H1 (cell line): ENCODE results near the gene ZNF334. TPM values are rescaled to one million over a fixed set of nuclear protein-coding genes. Genes with fewer than 3 reads are reported as not detected.

Source experiments
- CTCF ChIA-PET: fragments of 300-600 bp; sonication (Branson Sonifier 250); formaldehyde crosslinking; loops from one replicate; lab custom pipeline; 2021; ENCODE audit not compliant: partially characterized antibody; lab: Charles Lee
- POLR2A ChIA-PET: fragments of 300-600 bp; sonication (Branson Sonifier 250); formaldehyde crosslinking; loops from one replicate; lab custom pipeline; 2021; ENCODE audit warnings: inconsistent platforms; ENCODE audit not compliant: partially characterized antibody; lab: Charles Lee
- DNase-seq, 2 experiments: peaks; one replicate each; pipeline versions ENCODE4 v3.0.0 to v3.0.0-alpha.2; 2010 to 2022; ENCODE audit warnings: low spot score in 2 of 2, low read depth in 1 of 2, mixed read lengths in 1 of 2
- FAIRE-seq: peaks from 2 replicates; lab custom pipeline; 2011; peaks lifted over from hg19 to GRCh38; lab: Jason Lieb, UNC
- H2AFZ ChIP-seq: 2 replicates; pipeline ENCODE4 v1.8.1; 2012; ENCODE audit warnings: low read length, inconsistent platforms
- H2AK5ac ChIP-seq: 2 replicates; pipeline ENCODE4 v1.6.1; 2013; ENCODE audit warnings: low read depth, low read length
- H2BK120ac ChIP-seq: replicated peaks from 2 replicates; pipeline ENCODE3; 2013; ENCODE audit warnings: low read depth, low read length, inconsistent platforms
- H2BK12ac ChIP-seq: 2 replicates; pipeline ENCODE4 v1.6.1; 2013; ENCODE audit warnings: low read depth, low read length
- H2BK15ac ChIP-seq: 2 replicates; pipeline ENCODE4 v1.6.1; 2013; ENCODE audit warnings: low read length
- H2BK20ac ChIP-seq: 2 replicates; pipeline ENCODE4 v1.6.1; 2013; ENCODE audit warnings: low read length
- H2BK5ac ChIP-seq: 2 replicates; pipeline ENCODE4 v1.6.1; 2013; ENCODE audit warnings: low read depth, low read length
- H3K14ac ChIP-seq: 2 replicates; pipeline ENCODE4 v1.6.1; 2013; ENCODE audit warnings: inconsistent platforms; ENCODE audit not compliant: insufficient read length
- H3K18ac ChIP-seq: 2 replicates; pipeline ENCODE4 v1.6.1; 2013; ENCODE audit warnings: low read length; ENCODE audit errors: extremely low read depth
- H3K23ac ChIP-seq: 2 replicates; pipeline ENCODE4 v1.6.1; 2013; ENCODE audit warnings: inconsistent platforms; ENCODE audit not compliant: insufficient read length
- H3K23me2 ChIP-seq: 2 replicates; pipeline ENCODE4 v1.6.1; 2013; ENCODE audit warnings: low read depth, low read length
- H3K27ac ChIP-seq: 2 replicates; pipeline ENCODE4 v1.6.1; 2011; ENCODE audit warnings: low read depth, low read length, inconsistent platforms
- H3K27me3 ChIP-seq, 4 experiments: replicated peaks in 1 of 4; 1 replicate in 1 of 4; 2 replicates in 3 of 4; pipeline versions ENCODE4 v1.6.1 to v1.8.1; 2011 to 2013; ENCODE audit warnings: low read length in 3 of 4, mild to moderate bottlenecking in 3 of 4, inconsistent platforms in 2 of 4, mixed read lengths in 2 of 4, moderate library complexity in 1 of 4; ENCODE audit not compliant: control insufficient read depth in 3 of 4, insufficient read depth in 3 of 4; ENCODE audit errors: extremely low read depth in 1 of 4
- H3K36me3 ChIP-seq, 4 experiments: 2 replicates each; pipeline versions ENCODE4 v1.6.1 to v1.8.1; 2011 to 2013; ENCODE audit warnings: mild to moderate bottlenecking in 4 of 4, low read length in 3 of 4, moderate library complexity in 2 of 4, control low read depth in 1 of 4, inconsistent platforms in 1 of 4; ENCODE audit not compliant: insufficient read depth in 4 of 4, control insufficient read depth in 2 of 4
- H3K4ac ChIP-seq: replicated peaks from 2 replicates; pipeline ENCODE3; 2013; ENCODE audit warnings: low read length, low read depth, mixed read lengths, inconsistent platforms; ENCODE audit not compliant: insufficient read length
- H3K4me1 ChIP-seq, 4 experiments: replicated peaks in 1 of 4; 1 replicate in 1 of 4; 2 replicates in 3 of 4; pipeline versions ENCODE4 v1.6.1 to v1.8.1; 2011 to 2013; ENCODE audit warnings: low read length in 3 of 4, inconsistent platforms in 2 of 4, mixed read lengths in 1 of 4; ENCODE audit not compliant: insufficient read depth in 4 of 4, control insufficient read depth in 3 of 4
- H3K4me2 ChIP-seq, 2 experiments: 2 replicates each; pipeline versions ENCODE4 v1.6.1 to v1.8.1; 2011 to 2013; ENCODE audit warnings: low read depth in 2 of 2, low read length in 2 of 2, control low read depth in 1 of 2, inconsistent platforms in 1 of 2, mild to moderate bottlenecking in 1 of 2; ENCODE audit not compliant: insufficient read depth in 1 of 2
- H3K4me3 ChIP-seq, 4 experiments: fragments of 200-600, 300-600 bp in 1 of 4; sonication (generic), shearing (Covaris generic), sonication (Bioruptor Twin) in 1 of 4; 2 replicates each; pipeline versions ENCODE4 v1.5.1 to v1.8.1; 2011 to 2016; ENCODE audit warnings: low read length in 4 of 4, low read depth in 3 of 4, control low read depth in 2 of 4, inconsistent platforms in 2 of 4, mild to moderate bottlenecking in 2 of 4, mixed read lengths in 1 of 4, moderate library complexity in 1 of 4; ENCODE audit not compliant: insufficient read depth in 2 of 4; ENCODE audit errors: extremely low read depth in 1 of 4
- H3K56ac ChIP-seq: replicated peaks from 2 replicates; pipeline ENCODE3; 2013; ENCODE audit warnings: low read depth, mild to moderate bottlenecking, mixed read lengths, low read length, inconsistent platforms; ENCODE audit not compliant: insufficient read length
- H3K79me1 ChIP-seq: 2 replicates; pipeline ENCODE4 v1.6.1; 2013; ENCODE audit warnings: low read depth, low read length, control low read depth
- H3K79me2 ChIP-seq, 2 experiments: 2 replicates each; pipeline versions ENCODE4 v1.6.1 to v1.8.1; 2012 to 2013; ENCODE audit warnings: low read length in 2 of 2, mild to moderate bottlenecking in 2 of 2, inconsistent platforms in 1 of 2; ENCODE audit not compliant: insufficient read depth in 2 of 2, control insufficient read depth in 1 of 2
- H3K9ac ChIP-seq, 4 experiments: replicated peaks in 1 of 4; 1 replicate in 1 of 4; 2 replicates in 3 of 4; pipeline versions ENCODE4 v1.6.1 to v1.8.1; 2011 to 2013; ENCODE audit warnings: low read depth in 3 of 4, low read length in 3 of 4, control low read depth in 2 of 4, mild to moderate bottlenecking in 2 of 4, moderate library complexity in 2 of 4, inconsistent platforms in 1 of 4; ENCODE audit errors: extremely low read depth in 1 of 4
- H3K9me3 ChIP-seq, 2 experiments: 2 replicates each; pipeline versions ENCODE4 v1.6.1 to v1.8.1; 2012 to 2013; ENCODE audit warnings: mild to moderate bottlenecking in 2 of 2, moderate library complexity in 2 of 2, control low read depth in 1 of 2, inconsistent platforms in 1 of 2, low read depth in 1 of 2, low read length in 1 of 2, mixed read lengths in 1 of 2; ENCODE audit not compliant: insufficient read depth in 2 of 2
- H4K20me1 ChIP-seq, 2 experiments: replicated peaks in 1 of 2; 2 replicates each; pipeline versions ENCODE3 to v1.8.1; 2011 to 2013; ENCODE audit warnings: inconsistent platforms in 2 of 2, low read length in 2 of 2, mild to moderate bottlenecking in 1 of 2; ENCODE audit not compliant: insufficient read depth in 2 of 2, control insufficient read depth in 1 of 2
- H4K5ac ChIP-seq: 2 replicates; pipeline ENCODE4 v1.6.1; 2013; ENCODE audit warnings: low read length, low read depth, mixed read lengths, inconsistent platforms; ENCODE audit not compliant: insufficient read length
- H4K8ac ChIP-seq: 2 replicates; pipeline ENCODE4 v1.8.0; 2013; ENCODE audit warnings: mild to moderate bottlenecking, moderate library complexity, low read length, inconsistent platforms; ENCODE audit not compliant: insufficient read depth; ENCODE audit errors: extremely low read depth
- H4K91ac ChIP-seq: replicated peaks from 2 replicates; pipeline ENCODE3; 2013; ENCODE audit warnings: low read length, mixed read lengths, inconsistent platforms; ENCODE audit not compliant: insufficient read length
- CREB1 ChIP-seq: IDR thresholded peaks from 2 replicates; pipeline ENCODE4 v1.6.1; 2012; ENCODE audit warnings: inconsistent platforms
- E2F6 ChIP-seq: IDR thresholded peaks from 2 replicates; pipeline ENCODE4 v1.6.1; 2012; ENCODE audit warnings: inconsistent platforms
- POU5F1 ChIP-seq: IDR thresholded peaks from 2 replicates; pipeline ENCODE4 v1.6.1; 2011; ENCODE audit warnings: low read depth, mild to moderate bottlenecking, low read length, moderate library complexity
- RBBP5 ChIP-seq: IDR thresholded peaks from 2 replicates; pipeline ENCODE4 v1.7.1; 2012; ENCODE audit warnings: low read depth, mild to moderate bottlenecking, inconsistent platforms, low read length, moderate library complexity, borderline replicate concordance
- SRF ChIP-seq: IDR thresholded peaks from 2 replicates; pipeline ENCODE4 v1.6.1; 2011; ENCODE audit warnings: mild to moderate bottlenecking, low read depth, low read length, moderate library complexity
- WGBS, 2 experiments: shearing (Covaris generic) in 1 of 2; methylation state at CpG; one replicate each; pipeline versions ENCODE4 v1.1.6 to v1.1.7; 2013 to 2015; ENCODE audit warnings: low lambda C conversion rate in 2 of 2, mixed read lengths in 2 of 2, inconsistent platforms in 1 of 2, low coverage in 1 of 2, missing lambda C conversion rate in 1 of 2; ENCODE audit not compliant: insufficient replicate concordance in 2 of 2, insufficient coverage in 1 of 2, insufficient read length in 1 of 2; ENCODE audit errors: extremely low coverage in 1 of 2, missing lambda C conversion rate in 1 of 2; 5-methylcytosine and 5-hydroxymethylcytosine counted together
- polyA plus RNA-seq, 7 experiments: library from polyadenylated mRNA; depleted of rRNA in 3 of 7; stranded (reverse) in 5 of 7; unstranded in 2 of 7; fragments of >200 nt in 5 of 7; fragments of 200-250 nt in 2 of 7; gene quantifications; 1 replicate in 5 of 7; 2 replicates in 1 of 7; 4 replicates in 1 of 7; pipeline versions ENCODE4 v1.2.1 to v1.2.3, GENCODE V29; 2011 to 2013; ENCODE audit warnings: missing spikeins in 2 of 7, mixed read lengths in 2 of 7
- total RNA-seq: library from RNA; stranded (reverse); fragmentation: NEBNext Ultra II Directional; extraction: Animal tissue kit (Norgen Biotek cat#: 25700); gene quantifications from 2 replicates; pipeline ENCODE4 v1.2.1, GENCODE V29; 2021

The ZNF334 gene
- total and polyA plus RNA-seq, 2 of the 8 experiments (the other 6 are each of a cell fraction or from before 2014, with no cell fraction given) = 8.8 to 17.8 TPM

GRCh38 chr20:46509523-46509922 lies 3.8 kb downstream of the ZNF334 start:
- Histone ChIP-seq H3K4ac (no peak overlapping the region), H3K27ac (no peak overlapping the region), H4K8ac (no peak overlapping the region), H2AFZ (no peak overlapping the region), H3K56ac (no peak overlapping the region), H3K18ac (no peak overlapping the region), H3K23me2 (peaks cover 4% of the 10 kb centered on the region), H2BK15ac (no peak overlapping the region), H3K9ac (no peak overlapping the region), H3K14ac (no peak overlapping the region), H4K20me1 (no peaks in the 10 kb centered on the region), H2AK5ac (no peak overlapping the region), H3K79me1 (no peaks in the 10 kb centered on the region), H3K9me3 (peaks cover 10 to 17% of the 10 kb centered on the region in 2 experiments), H3K23ac (no peak overlapping the region), H3K4me2 (no peak overlapping the region), H2BK12ac (no peak overlapping the region), H3K4me1 (no peaks in the 10 kb centered on the region; a peak in 1 of 7 replicates), H2BK5ac (no peak overlapping the region), H3K27me3 (no peaks in the 10 kb centered on the region), H3K79me2 (peaks cover 0 to 9% of the 10 kb centered on the region in 2 experiments; a peak in 2 of 4 replicates), H2BK120ac (no peak overlapping the region), H4K5ac (no peak overlapping the region), H3K36me3 (peaks cover 0 to 34% (median 19%) of the 10 kb centered on the region in 4 experiments; a peak in 7 of 8 replicates), H3K4me3 (no peak overlapping the region), H4K91ac (no peak overlapping the region), H2BK20ac (no peak overlapping the region)
- CTCF ChIA-PET = interaction anchor here (1.8 to 2.1 kb wide), 2 partner anchors 10 to 52 kb away, joined by 5 to 6 read pairs; no protein-coding TSS in a partner anchor
- no peak for FAIRE-seq
- POLR2A ChIA-PET = interaction anchor here (1.1 kb wide), 1 partner anchor 13 kb away, joined by 4 read pairs; no protein-coding TSS in a partner anchor
- WGBS, 2 experiments = 96% methylated on average over 2 of the region's 2 CpGs; no CpG with 5 or more reads in 1 of the 2 experiments
- DNase-seq = no peak
- TF ChIP-seq CREB1 = no peak
- TF ChIP-seq E2F6 = no peak
- TF ChIP-seq RBBP5 = no peak
- no peak for TF ChIP-seq POU5F1
- no peak for TF ChIP-seq SRF
